Aorta (tissue), 5 donors: Measurements from ENCODE around the gene GHRL. TPM values are rescaled to one million over a fixed set of nuclear protein-coding genes. Genes with fewer than 3 reads are reported as not detected.

Experiments used
- ATAC-seq: fragments of 200-7000 bp; cut with Tn5 transposase; one replicate; pipeline ENCODE4 v1.9.1; 2022; ENCODE audit warnings: moderate library complexity; ENCODE audit not compliant: low FRiP score
- DNase-seq, 2 donors: peaks; one replicate each; pipeline ENCODE4 v3.0.0-alpha.2; 2020
- H3K27ac ChIP-seq, 2 donors: one replicate each; pipeline ENCODE4 v1.5.1; 2013; ENCODE audit warnings: low read length in 2 of 2, mild to moderate bottlenecking in 2 of 2, moderate library complexity in 2 of 2, control low read depth in 1 of 2, inconsistent platforms in 1 of 2, low read depth in 1 of 2
- H3K27me3 ChIP-seq, 2 donors: one replicate each; pipeline ENCODE4 v1.6.1; 2013; ENCODE audit warnings: control low read depth in 1 of 2, low read length in 1 of 2, mild to moderate bottlenecking in 1 of 2, moderate library complexity in 1 of 2; ENCODE audit not compliant: insufficient read depth in 2 of 2, control insufficient read depth in 1 of 2
- H3K36me3 ChIP-seq, 2 donors: one replicate each; pipeline ENCODE4 v1.6.1; 2013; ENCODE audit warnings: control low read depth in 1 of 2, low read length in 1 of 2, mild to moderate bottlenecking in 1 of 2; ENCODE audit not compliant: insufficient read depth in 2 of 2, control insufficient read depth in 1 of 2
- H3K4me1 ChIP-seq, 2 donors: one replicate each; pipeline ENCODE4 v1.6.1; 2013; ENCODE audit warnings: low read length in 2 of 2, control low read depth in 1 of 2, mild to moderate bottlenecking in 1 of 2, moderate library complexity in 1 of 2; ENCODE audit not compliant: insufficient read depth in 2 of 2, control insufficient read depth in 1 of 2
- H3K4me3 ChIP-seq, 2 donors: one replicate each; pipeline ENCODE4 v1.5.1; 2013; ENCODE audit warnings: low read length in 2 of 2, control low read depth in 1 of 2, mild to moderate bottlenecking in 1 of 2
- H3K9me3 ChIP-seq: one replicate; pipeline ENCODE4 v1.6.1; 2013; ENCODE audit warnings: mild to moderate bottlenecking, low read length; ENCODE audit not compliant: control insufficient read depth
- WGBS, 2 donors: extraction: QIAGEN DNeasy Blood & Tissue Kit; methylation state at CpG; one replicate each; pipeline ENCODE4 v1.1.7; 2013; 5-methylcytosine and 5-hydroxymethylcytosine counted together
- intact Hi-C, 2 donors: fragments of 100-400 bp; cut with DNase I; formaldehyde crosslinking; loops; one replicate each; pipeline versions ENCODE4 v1.14.2 to v1.15.0; 2022
- microRNA-seq, 2 donors: library from miRNA; unstranded; fragments of <30 nt; microRNA quantifications; one replicate each; pipeline ENCODE4 v1.2.0, GENCODE V29; 2020
- polyA plus RNA-seq, 2 donors: library from polyadenylated mRNA; stranded (reverse); fragments of 200-250 nt; gene quantifications; one replicate each; pipeline ENCODE4 v1.2.3, GENCODE V29; 2013
- total RNA-seq, 2 donors: library from RNA; stranded (reverse); fragmentation: NEBNext Ultra II Directional; extraction: Animal tissue kit (Norgen Biotek cat#: 25700); gene quantifications; one replicate each; pipeline ENCODE4 v1.2.1, GENCODE V29; 2021
- donor health status: healthy with polysubstance abuse.
- donor health status: Bipolar disorder and iron deficiency.
- donor health status: DM: no; HTN: no; CAD: no.
- donor health status: DM: no; HTN: no; CAD: no.
- donor health status: DM: yes; HTN: yes; CAD: no.

The GHRL gene
- total and polyA plus RNA-seq, 4 donors, result 0.36 to 1.7 (median 1.6) TPM; not detected in 1

- Histone ChIP-seq H3K36me3 (peaks cover 0 to 2% of the 10 kb centered on the region in 2 donors), H3K4me3 (no peak overlapping the region), H3K9me3 (peaks cover 2% of the 10 kb centered on the region), H3K27me3 (no peaks in the 10 kb centered on the region), H3K27ac (no peak overlapping the region), H3K4me1 (no peaks in the 10 kb centered on the region)
- intact Hi-C loops, result no loop called here
- no peak for DNase-seq
- WGBS, 2 donors, result 85 to 86% methylated on average over 3 of the region's 3 CpGs
- no peak for ATAC-seq
Measured at GRCh38 chr3:10244009-10244408, 48.7 kb downstream of the GHRL start.

GRCh38 chr3:10242182-10243065, 50.3 kb downstream of the GHRL start:
- WGBS, 2 donors, result 86 to 88% methylated on average over 7 of the region's 7 CpGs
- no peak overlapping the region for H3K27ac ChIP-seq
- intact Hi-C loops, result no loop called here
- no peaks in the 10 kb centered on the region for H3K27me3 ChIP-seq
- peaks cover 2% of the 10 kb centered on the region for H3K9me3 ChIP-seq
- peaks cover 0 to 5% of the 10 kb centered on the region in 2 donors for H3K36me3 ChIP-seq
- ATAC-seq (no peak), DNase-seq (peak in 1 of 2 donors; percentile 69)
- H3K4me3 ChIP-seq, result no peak overlapping the region
- H3K4me1 ChIP-seq, result no peaks in the 10 kb centered on the region

GRCh38 chr3:10240799-10241198, 51.9 kb downstream of the GHRL start:
- no peak for DNase-seq
- Histone ChIP-seq H3K9me3 (peaks cover 2% of the 10 kb centered on the region), H3K27me3 (no peaks in the 10 kb centered on the region), H3K27ac (no peak overlapping the region), H3K4me3 (no peak overlapping the region), H3K4me1 (no peaks in the 10 kb centered on the region), H3K36me3 (peaks cover 0 to 5% of the 10 kb centered on the region in 2 donors)
- intact Hi-C loops, result no loop called here
- no peak for ATAC-seq
- 90 to 94% methylated on average over 6 of the region's 6 CpGs for WGBS, 2 donors

GRCh38 chr3:10238345-10239183, 54.2 kb downstream of the GHRL start:
- H3K36me3 ChIP-seq, result peaks cover 0 to 3% of the 10 kb centered on the region in 2 donors
- ATAC-seq (no peak), DNase-seq (peak in 1 of 2 donors; percentile 61)

More at GRCh38 chr3:10238345-10239183, 54.2 kb downstream of the GHRL start:
- 89 to 90% methylated on average over 15 of the region's 15 CpGs for WGBS, 2 donors
- intact Hi-C loops, result no loop called here
- no peak overlapping the region for H3K27ac ChIP-seq
- H3K27me3 ChIP-seq, result no peaks in the 10 kb centered on the region
- no peaks in the 10 kb centered on the region for H3K9me3 ChIP-seq
- H3K4me3 ChIP-seq, result no peak overlapping the region
- H3K4me1 ChIP-seq, result no peaks in the 10 kb centered on the region

Small RNAs within 50 kb of the gene (microRNA-seq; reads per million reads assigned to microRNA genes)
- gene MIR378B, result 0 reads per million in 2 donors

Other genes with a start within 250 kb of the GHRL start
- not detected for gene FANCD2OS, start 184.7 kb downstream of the GHRL start, total RNA-seq
- not detected for gene FANCD2OS, start 184.7 kb downstream of the GHRL start, polyA plus RNA-seq
- 100 to 1,000 TPM; 103 to 108 TPM for gene BRK1, start 177.3 kb downstream of the GHRL start, total RNA-seq
- gene BRK1, start 177.3 kb downstream of the GHRL start, polyA plus RNA-seq, result 100 to 1,000 TPM; 287 to 372 TPM
- gene VHL, start 151.2 kb downstream of the GHRL start, total RNA-seq, result 10 to 100 TPM; 26.8 to 36.8 TPM
- gene VHL, start 151.2 kb downstream of the GHRL start, polyA plus RNA-seq, result 10 to 100 TPM; 14.1 to 18.8 TPM
- 1 to 10 TPM; 7.1 to 8.3 TPM for gene IRAK2, start 128.0 kb downstream of the GHRL start, total RNA-seq
- 1 to 10 TPM; 1.7 to 2.5 TPM for gene IRAK2, start 128.0 kb downstream of the GHRL start, polyA plus RNA-seq
- 10 to 100 TPM; 30.8 to 36.3 TPM for gene TATDN2, start 44.5 kb downstream of the GHRL start, total RNA-seq
- 10 to 100 TPM; 14.0 to 14.4 TPM for gene TATDN2, start 44.5 kb downstream of the GHRL start, polyA plus RNA-seq
- gene SEC13, start 28.2 kb upstream of the GHRL start, total RNA-seq, result 10 to 100 TPM; 88.8 to 95.6 TPM
- gene SEC13, start 28.2 kb upstream of the GHRL start, polyA plus RNA-seq, result 100 to 1,000 TPM; 114 to 121 TPM
- gene ATP2B2, start 212.6 kb upstream of the GHRL start, total RNA-seq, result under 1 TPM; 0.29 to 0.30 TPM
- not detected for gene ATP2B2, start 212.6 kb upstream of the GHRL start, polyA plus RNA-seq